HL-60 (cell line): ENCODE measurements around the gene KCNQ1OT1.

ENCODE experiments used
- CTCF ChIP-seq: IDR thresholded peaks from one replicate; pipeline ENCODE4 v1.5.1; 2011; ENCODE audit warnings: low read length, control low read depth, inconsistent platforms; ENCODE audit not compliant: insufficient read depth
- GABPA ChIP-seq: IDR thresholded peaks from 2 replicates; pipeline ENCODE4 v1.6.1; 2012; ENCODE audit warnings: low read depth
- POLR2AphosphoS5 ChIP-seq: IDR thresholded peaks from 2 replicates; pipeline ENCODE4 v1.6.1; 2012; ENCODE audit warnings: low read depth
- REST ChIP-seq: IDR thresholded peaks from 2 replicates; pipeline ENCODE4 v1.6.1; 2012; ENCODE audit warnings: low read depth; ENCODE audit not compliant: insufficient replicate concordance
- SPI1 ChIP-seq: IDR thresholded peaks from 2 replicates; pipeline ENCODE4 v1.6.1; 2012; ENCODE audit warnings: low read depth, mild to moderate bottlenecking, borderline replicate concordance

- TF ChIP-seq CTCF, result no peak
- TF ChIP-seq POLR2AphosphoS5, result no peak
- no peak for TF ChIP-seq REST
- no peak for TF ChIP-seq GABPA
- no peak for TF ChIP-seq SPI1
These were observed 8.4 kb upstream of the KCNQ1OT1 start for GRCh38 chr11:2708151-2708581.
